Natural killer cell treated with Interleukin-12 subunit alpha and Interleukin-12 subunit beta and Interleukin-15 and Interleukin-18, amount 100 ng/mL, for 72 hours (primary cell): Measurements from ENCODE around the gene UNKL. TPM values are rescaled to one million over a fixed set of nuclear protein-coding genes. Genes with fewer than 3 reads are reported as not detected.

Source experiments
- ATAC-seq, 2 donors: fragments of 150-1000 bp; cut with Tn5 transposase in 1 of 2; sonication (Bioruptor Pico), chemical (Tn5 transposase) in 1 of 2; 2 replicates each; pipeline ENCODE4 v1.10.0; 2021
- DNase-seq: peaks from one replicate; pipeline ENCODE4 v3.0.0; 2022; ENCODE audit warnings: low spot score
- H3K27ac Mint-ChIP-seq, 2 donors: 1 replicate in 1 of 2; 2 replicates in 1 of 2; pipeline ENCODE4 v1.8.0; 2022; ENCODE audit warnings: mixed read lengths in 2 of 2, mild to moderate bottlenecking in 1 of 2, moderate library complexity in 1 of 2
- H3K27me3 Mint-ChIP-seq, 2 donors: 1 replicate in 1 of 2; 2 replicates in 1 of 2; pipeline ENCODE4 v1.8.0; 2022; ENCODE audit warnings: mixed read lengths in 2 of 2
- H3K36me3 Mint-ChIP-seq: one replicate; pipeline ENCODE4 v1.8.0; 2022; ENCODE audit warnings: mixed read lengths
- H3K4me1 Mint-ChIP-seq, 2 donors: 1 replicate in 1 of 2; 2 replicates in 1 of 2; pipeline ENCODE4 v1.8.0; 2022; ENCODE audit warnings: low read depth in 2 of 2, mixed read lengths in 2 of 2, mild to moderate bottlenecking in 1 of 2
- H3K4me3 Mint-ChIP-seq: one replicate; pipeline ENCODE4 v1.8.0; 2022; ENCODE audit warnings: mixed read lengths
- H3K9me3 Mint-ChIP-seq: 2 replicates; pipeline ENCODE4 v1.8.0; 2022; ENCODE audit warnings: mixed read lengths
- total RNA-seq, 2 donors: library from RNA; stranded (reverse); gene quantifications; one replicate each; pipeline ENCODE4 v1.2.3, GENCODE V29; 2022

The UNKL gene
- total RNA-seq, 2 donors from 2014 or later = 25.4 to 72.1 TPM

- DNase-seq (no peak), ATAC-seq (no peak)
- H3K27ac Mint-ChIP-seq = no peak overlapping the region
- H3K36me3 Mint-ChIP-seq = peaks cover 4% of the 10 kb centered on the region
- H3K4me3 Mint-ChIP-seq = no peak overlapping the region
- H3K9me3 Mint-ChIP-seq = no peaks in the 10 kb centered on the region
- H3K27me3 Mint-ChIP-seq = no peaks in the 10 kb centered on the region
- peaks cover 0 to 6% of the 10 kb centered on the region in 2 donors for H3K4me1 Mint-ChIP-seq
Observed at GRCh38 chr16:1361685-1362360, 52.7 kb downstream of the UNKL start.

DNA sequence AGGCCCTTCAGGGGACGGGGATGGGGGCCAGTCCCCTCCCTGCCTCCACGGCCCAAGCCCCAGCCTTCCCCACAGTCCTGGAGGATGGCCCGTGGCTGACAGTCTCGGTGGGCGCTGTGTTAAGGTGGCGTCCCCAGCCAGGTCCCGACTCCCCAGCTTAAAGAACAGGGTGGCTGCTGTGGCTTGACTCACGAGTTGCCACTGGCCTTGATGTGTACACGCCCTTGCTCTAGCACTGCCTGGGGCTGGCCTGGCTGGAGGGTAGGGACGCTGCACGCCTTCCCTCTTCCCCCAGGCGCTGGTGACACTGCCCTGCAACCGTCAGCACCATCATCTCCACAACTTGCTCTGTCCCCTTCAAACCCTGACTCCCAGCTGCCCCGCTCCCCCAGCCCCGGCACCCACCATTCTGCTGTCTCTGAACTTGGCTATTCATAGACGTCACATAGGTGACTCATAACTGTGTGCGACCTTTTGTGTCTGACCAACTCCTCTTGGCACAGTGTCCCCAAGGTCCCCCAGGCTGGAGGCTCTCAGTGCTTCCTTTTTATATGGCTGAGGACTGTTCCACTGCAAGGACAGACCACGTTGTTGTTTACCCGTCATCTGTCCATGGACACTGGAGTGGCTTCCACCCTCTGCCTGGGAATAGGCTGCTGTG lies 56.5 kb downstream of the UNKL start:
- H3K4me1 Mint-ChIP-seq = peaks cover 15 to 18% of the 10 kb centered on the region in 2 donors
- H3K4me3 Mint-ChIP-seq = no peak overlapping the region
- DNase-seq (peak; percentile 54), ATAC-seq (peak in 1 of 2 donors; percentile 7)
- no peaks in the 10 kb centered on the region for H3K9me3 Mint-ChIP-seq
- H3K27me3 Mint-ChIP-seq = no peaks in the 10 kb centered on the region
- H3K36me3 Mint-ChIP-seq = no peaks in the 10 kb centered on the region
- no peak overlapping the region for H3K27ac Mint-ChIP-seq

DNA sequence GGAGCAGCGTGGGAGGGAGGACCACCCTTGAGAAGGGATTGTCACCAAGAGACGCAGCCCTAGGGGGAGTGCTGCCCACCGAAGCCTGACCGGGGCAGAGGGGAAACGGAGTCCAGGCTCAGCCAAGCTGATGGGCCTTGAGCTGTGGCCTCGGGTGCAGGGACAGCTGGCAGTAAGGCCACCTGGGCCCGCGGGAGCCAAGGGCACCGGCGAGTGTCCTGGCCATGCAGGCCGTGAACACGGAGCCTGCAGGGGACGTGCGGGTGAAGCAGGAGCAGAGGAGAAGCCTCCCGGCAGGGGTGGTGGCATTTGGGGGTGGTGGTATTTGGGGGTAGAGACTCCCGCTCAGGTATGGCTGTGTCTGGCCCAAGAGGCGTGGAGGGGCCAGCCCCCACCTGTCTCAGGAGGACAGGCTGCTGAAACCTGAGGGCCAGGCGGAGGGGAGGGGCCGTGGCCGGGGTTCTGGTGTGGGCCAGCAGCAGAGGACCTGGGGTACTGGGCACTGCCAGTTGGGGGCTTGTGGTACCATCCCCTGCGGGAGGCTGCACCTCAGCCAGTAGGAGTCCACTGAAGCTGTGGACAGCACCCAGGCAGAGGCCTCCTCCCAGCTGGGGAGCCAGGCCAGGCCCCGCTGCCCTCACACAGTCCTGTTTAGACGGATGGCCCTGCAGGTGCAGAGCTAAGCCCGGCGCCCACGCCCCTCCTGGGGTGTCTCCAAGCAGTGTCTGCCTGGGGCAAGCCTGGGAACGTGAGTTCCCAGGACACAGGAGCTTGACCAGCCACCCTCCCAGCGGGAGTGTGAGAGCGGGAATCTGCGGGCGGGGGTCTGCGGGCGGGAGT lies 58.2 kb downstream of the UNKL start:
- no peak overlapping the region for H3K27ac Mint-ChIP-seq
- no peaks in the 10 kb centered on the region for H3K27me3 Mint-ChIP-seq
- DNase-seq (no peak), ATAC-seq (no peak)
- no peaks in the 10 kb centered on the region for H3K9me3 Mint-ChIP-seq
- H3K36me3 Mint-ChIP-seq = no peaks in the 10 kb centered on the region
- H3K4me3 Mint-ChIP-seq = no peak overlapping the region
- H3K4me1 Mint-ChIP-seq = peaks cover 22 to 27% of the 10 kb centered on the region in 2 donors

DNA sequence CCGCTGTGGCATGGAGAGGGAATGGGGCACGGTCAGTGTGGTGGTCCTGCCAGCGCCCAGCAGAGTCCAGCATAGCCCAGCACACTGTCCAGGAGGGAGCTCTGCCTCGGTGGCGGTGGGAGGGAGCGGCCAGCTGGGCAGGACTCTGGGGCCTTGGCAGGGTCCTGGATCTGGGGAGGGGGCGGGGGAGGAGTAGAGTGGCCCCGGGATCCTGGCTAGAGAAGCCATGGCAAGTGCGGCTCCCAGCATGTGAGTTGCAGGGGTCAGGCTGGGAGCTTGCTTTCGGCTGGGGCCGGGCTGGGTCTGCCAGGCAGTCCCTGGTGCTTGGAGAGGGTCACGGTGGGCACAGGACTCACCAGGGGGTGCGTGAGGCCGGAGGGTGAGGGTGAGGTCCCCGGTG lies 58.9 kb downstream of the UNKL start:
- no peak for DNase-seq
- Mint-ChIP-seq H3K27me3 (no peaks in the 10 kb centered on the region), H3K4me1 (peaks cover 23 to 29% of the 10 kb centered on the region in 2 donors), H3K36me3 (no peaks in the 10 kb centered on the region), H3K27ac (no peak overlapping the region), H3K4me3 (no peak overlapping the region), H3K9me3 (no peaks in the 10 kb centered on the region)
- ATAC-seq = no peak

- Mint-ChIP-seq H3K36me3 (no peaks in the 10 kb centered on the region), H3K9me3 (no peaks in the 10 kb centered on the region), H3K27ac (no peak overlapping the region), H3K4me3 (no peak overlapping the region), H3K4me1 (peaks cover 29 to 34% of the 10 kb centered on the region in 2 donors), H3K27me3 (no peaks in the 10 kb centered on the region)
- no peak for DNase-seq
- no peak for ATAC-seq
Observed at GRCh38 chr16:1354815-1355540, 59.5 kb downstream of the UNKL start.

GRCh38 chr16:1351582-1352362 lies 62.7 kb downstream of the UNKL start, which contains the start of the genes GNPTG and TSR3:
Gene GNPTG, plus strand, starts transcription at chr16:1351931. Its CDS starts 35 bp downstream, at chr16:1351966.
Gene TSR3, minus strand, starts transcription at chr16:1351878. Its CDS starts 74 bp downstream, at chr16:1351804.
- H3K4me1 Mint-ChIP-seq = peaks cover 29 to 31% of the 10 kb centered on the region in 2 donors
- no peaks in the 10 kb centered on the region for H3K27me3 Mint-ChIP-seq
- peak; percentile 93 to 97 for ATAC-seq
- H3K36me3 Mint-ChIP-seq = no peaks in the 10 kb centered on the region
- no peaks in the 10 kb centered on the region for H3K9me3 Mint-ChIP-seq
- peak; percentile 95 for DNase-seq
- peak within 1 kb of the TSS; percentile 87 for H3K4me3 Mint-ChIP-seq
- peak within 1 kb of the TSS; percentile 76 to 81 for H3K27ac Mint-ChIP-seq

GRCh38 chr16:1351215-1351581 lies 63.3 kb downstream of the UNKL start:
- no peak for DNase-seq
- H3K4me1 Mint-ChIP-seq = peaks cover 29 to 31% of the 10 kb centered on the region in 2 donors
- H3K4me3 Mint-ChIP-seq = peak overlapping the region; percentile 77
- H3K9me3 Mint-ChIP-seq = no peaks in the 10 kb centered on the region
- peak overlapping the region; percentile 54 to 71 for H3K27ac Mint-ChIP-seq
- peak in 1 of 2 donors; percentile 18 for ATAC-seq
- no peaks in the 10 kb centered on the region for H3K27me3 Mint-ChIP-seq
- H3K36me3 Mint-ChIP-seq = no peaks in the 10 kb centered on the region

DNA sequence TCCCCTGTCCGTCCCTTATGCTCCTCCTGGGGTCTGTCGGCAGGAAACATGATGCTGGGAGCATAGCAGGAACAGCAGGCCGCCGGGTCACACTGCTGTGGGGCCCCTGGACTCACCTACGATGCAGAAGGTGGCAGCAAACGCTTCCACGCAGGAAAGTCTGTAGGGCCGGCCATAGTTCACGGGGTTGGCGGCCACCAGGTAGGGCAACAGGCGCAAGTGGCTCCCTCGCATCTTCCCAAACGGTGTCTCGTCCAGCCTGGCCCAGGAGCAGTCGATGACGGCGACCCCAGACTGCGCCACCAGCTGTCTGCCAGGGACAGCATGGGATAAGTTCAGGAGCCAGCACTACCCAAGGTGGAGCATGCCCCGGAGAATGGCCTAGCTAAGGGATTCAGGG lies 63.8 kb downstream of the UNKL start:
- Mint-ChIP-seq H3K27ac (peak overlapping the region; percentile 54 to 71), H3K9me3 (no peaks in the 10 kb centered on the region), H3K36me3 (no peaks in the 10 kb centered on the region), H3K27me3 (no peaks in the 10 kb centered on the region), H3K4me3 (peak overlapping the region; percentile 77), H3K4me1 (peaks cover 29 to 30% of the 10 kb centered on the region in 2 donors)
- DNase-seq (no peak), ATAC-seq (no peak)

DNA sequence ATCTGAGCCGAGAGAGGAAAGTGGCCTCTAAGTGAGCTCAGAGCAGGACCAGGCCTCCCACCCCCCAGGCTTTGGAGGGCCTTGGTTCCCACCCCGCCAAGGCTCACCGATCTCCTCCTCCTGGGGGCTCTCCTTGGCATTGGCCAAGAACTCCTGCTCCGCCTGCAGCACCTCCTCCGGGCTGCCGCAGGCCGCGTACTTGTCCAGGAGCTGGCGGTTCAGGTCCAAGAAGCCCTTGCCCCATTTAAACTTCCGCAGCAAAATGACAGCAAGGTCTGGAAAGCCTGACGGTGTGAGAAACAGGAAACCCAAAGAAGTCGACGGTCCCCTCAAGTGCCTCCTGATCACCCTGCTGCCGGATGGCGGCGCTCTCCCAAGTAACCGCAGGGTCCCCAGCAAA lies 64.6 kb downstream of the UNKL start:
- H3K36me3 Mint-ChIP-seq = no peaks in the 10 kb centered on the region
- peak overlapping the region; percentile 77 for H3K4me3 Mint-ChIP-seq
- DNase-seq (no peak), ATAC-seq (no peak)
- H3K27ac Mint-ChIP-seq = peak overlapping the region in 1 of 2 donors; percentile 54
- peaks cover 24% of the 10 kb centered on the region in 2 donors for H3K4me1 Mint-ChIP-seq
- H3K9me3 Mint-ChIP-seq = no peaks in the 10 kb centered on the region
- H3K27me3 Mint-ChIP-seq = no peaks in the 10 kb centered on the region

- Mint-ChIP-seq H3K27ac (no peak overlapping the region), H3K4me3 (no peak overlapping the region), H3K9me3 (no peaks in the 10 kb centered on the region), H3K4me1 (peaks cover 23% of the 10 kb centered on the region in 2 donors), H3K36me3 (no peaks in the 10 kb centered on the region), H3K27me3 (no peaks in the 10 kb centered on the region)
- DNase-seq (no peak), ATAC-seq (no peak)
Observed at GRCh38 chr16:1349351-1349750, 65.2 kb downstream of the UNKL start.

GRCh38 chr16:1348926-1349325 lies 65.6 kb downstream of the UNKL start:
- no peak overlapping the region for H3K27ac Mint-ChIP-seq
- no peak for ATAC-seq
- no peaks in the 10 kb centered on the region for H3K27me3 Mint-ChIP-seq
- no peaks in the 10 kb centered on the region for H3K9me3 Mint-ChIP-seq
- no peak for DNase-seq
- H3K36me3 Mint-ChIP-seq = no peaks in the 10 kb centered on the region
- H3K4me3 Mint-ChIP-seq = no peak overlapping the region
- peaks cover 23% of the 10 kb centered on the region in 2 donors for H3K4me1 Mint-ChIP-seq

GRCh38 chr16:1348441-1348840 lies 66.1 kb downstream of the UNKL start:
- H3K4me3 Mint-ChIP-seq = no peak overlapping the region
- DNase-seq (no peak), ATAC-seq (no peak)
- H3K9me3 Mint-ChIP-seq = no peaks in the 10 kb centered on the region
- peaks cover 19 to 20% of the 10 kb centered on the region in 2 donors for H3K4me1 Mint-ChIP-seq
- H3K36me3 Mint-ChIP-seq = no peaks in the 10 kb centered on the region
- no peaks in the 10 kb centered on the region for H3K27me3 Mint-ChIP-seq
- no peak overlapping the region for H3K27ac Mint-ChIP-seq

DNA sequence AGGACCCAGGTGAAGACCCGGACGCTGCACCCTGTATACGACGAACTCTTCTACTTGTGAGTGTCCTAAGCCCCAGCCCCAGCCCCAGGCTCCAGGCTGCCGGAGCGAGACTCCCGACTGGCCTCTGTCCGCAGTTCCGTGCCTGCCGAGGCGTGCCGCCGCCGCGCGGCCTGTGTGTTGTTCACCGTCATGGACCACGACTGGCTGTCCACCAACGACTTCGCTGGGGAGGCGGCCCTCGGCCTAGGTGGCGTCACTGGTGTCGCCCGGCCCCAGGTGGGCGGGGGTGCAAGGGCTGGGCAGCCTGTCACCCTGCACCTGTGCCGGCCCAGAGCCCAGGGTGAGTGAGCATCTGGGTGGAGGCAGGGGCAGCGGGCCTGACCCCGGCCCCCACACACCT lies 66.5 kb downstream of the UNKL start:
- DNase-seq = no peak
- Mint-ChIP-seq H3K4me1 (peaks cover 19 to 21% of the 10 kb centered on the region in 2 donors), H3K27ac (no peak overlapping the region), H3K9me3 (no peaks in the 10 kb centered on the region), H3K27me3 (no peaks in the 10 kb centered on the region), H3K4me3 (no peak overlapping the region), H3K36me3 (no peaks in the 10 kb centered on the region)
- no peak for ATAC-seq
